ENCODE results near the gene RPA1.

- no peak for TF ChIP-seq CTCF (IDR thresholded peaks at IDR 0.05; ENCODE audit: low read length)
- no peak for TF ChIP-seq EZH2phosphoT487 (IDR thresholded peaks at IDR 0.05; ENCODE audit: low read length)
- TF ChIP-seq EZH2 (optimal IDR thresholded peaks at IDR 0.05; ENCODE audit: low read depth, low read length), result no peak
Observed at GRCh38 chr17:1839516-1839915, 9.7 kb downstream of the RPA1 start.

Data from MM.1S (cell line).